ACC112 (cell line): ENCODE data around the gene A4GNT.

Experiments used
- H2AFZ ChIP-seq: fragments of 200-600 bp; sonication (generic); one replicate; pipeline ENCODE4 v1.6.0; 2017; ENCODE audit warnings: antibody characterized with exemption, low read length; ENCODE audit not compliant: unreplicated experiment
- H3K27ac ChIP-seq: fragments of 200-600 bp; sonication (generic); 2 replicates; pipeline ENCODE4 v1.5.1; 2014; ENCODE audit warnings: low read depth, mild to moderate bottlenecking, antibody characterized with exemption, low read length, moderate library complexity
- H3K27me3 ChIP-seq: fragments of 200-600 bp; sonication (generic); 2 replicates; pipeline ENCODE4 v1.6.1; 2014; ENCODE audit warnings: mild to moderate bottlenecking, antibody characterized with exemption, low read length, moderate library complexity, mixed read lengths; ENCODE audit not compliant: insufficient read depth
- H3K36me3 ChIP-seq: fragments of 200-600 bp; sonication (generic); 2 replicates; pipeline ENCODE4 v1.6.1; 2016; ENCODE audit warnings: mild to moderate bottlenecking, antibody characterized with exemption, low read length, moderate library complexity, mixed read lengths; ENCODE audit not compliant: insufficient read depth
- H3K4me1 ChIP-seq: fragments of 200-600 bp; sonication (generic); one replicate; pipeline ENCODE4 v1.6.1; 2016; ENCODE audit warnings: low read length, mixed read lengths; ENCODE audit not compliant: insufficient read depth, unreplicated experiment, control insufficient read depth
- H3K4me3 ChIP-seq: fragments of 200-600 bp; sonication (generic); 2 replicates; pipeline ENCODE4 v1.5.1; 2014; ENCODE audit warnings: mild to moderate bottlenecking, low read depth, low read length
- H3K79me2 ChIP-seq: fragments of 200-600 bp; sonication (generic); one replicate; pipeline ENCODE4 v1.6.0; 2016; ENCODE audit warnings: low read length; ENCODE audit not compliant: control insufficient read depth, unreplicated experiment, insufficient read depth

A4GNT gene

DNA sequence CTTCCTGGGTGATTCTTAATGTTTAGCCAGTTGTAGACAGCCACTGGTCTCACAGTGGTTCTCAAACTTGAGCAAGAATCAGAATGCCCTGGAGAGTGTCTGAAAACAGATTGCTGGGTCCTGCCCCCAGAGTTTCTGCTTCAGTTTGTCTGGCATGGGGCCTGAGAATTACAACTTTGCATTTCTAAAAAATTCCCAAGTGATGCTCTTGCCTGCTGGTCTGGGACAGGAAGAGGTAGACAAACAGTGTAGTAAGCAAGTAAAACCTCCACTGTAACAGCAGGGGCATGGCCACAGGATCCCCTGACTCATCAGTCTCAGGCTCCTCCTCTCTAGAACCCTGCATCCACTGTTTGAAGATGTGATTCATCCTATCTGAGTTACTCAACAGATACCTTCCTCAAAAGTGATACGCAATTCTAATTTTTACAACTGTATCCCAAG lies 53.3 kb downstream of the A4GNT start:
- Histone ChIP-seq H2AFZ (no peak overlapping the region), H3K27ac (peak overlapping the region; percentile 92), H3K4me1 (peaks cover 61% of the 10 kb centered on the region), H3K27me3 (no peaks in the 10 kb centered on the region), H3K4me3 (no peak overlapping the region), H3K79me2 (no peaks in the 10 kb centered on the region), H3K36me3 (peaks cover 17% of the 10 kb centered on the region)

DNA sequence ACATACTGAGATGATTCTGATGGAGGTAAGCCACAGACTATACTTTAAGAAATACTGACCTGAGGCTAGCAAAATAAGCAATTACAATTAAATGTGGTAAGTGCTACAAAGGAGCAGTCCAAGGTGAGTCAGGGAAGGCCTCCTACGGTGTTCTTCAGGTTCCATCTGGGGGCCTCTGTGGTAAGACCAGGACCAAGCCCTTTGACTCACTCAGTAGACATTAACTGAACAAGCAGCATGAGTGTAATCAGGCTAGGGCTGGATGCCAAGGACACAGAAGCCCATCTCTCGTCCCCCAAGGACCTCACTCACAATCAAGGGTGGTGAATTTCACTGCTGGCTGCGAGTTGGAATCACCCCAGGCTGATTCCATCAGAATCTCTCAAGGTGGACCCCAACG lies 54.1 kb downstream of the A4GNT start:
- Histone ChIP-seq H3K4me1 (peaks cover 58% of the 10 kb centered on the region), H2AFZ (no peak overlapping the region)

More for the DNA sequence above, 54.1 kb downstream of the A4GNT start:
- no peaks in the 10 kb centered on the region for H3K27me3 ChIP-seq
- no peaks in the 10 kb centered on the region for H3K79me2 ChIP-seq
- peak overlapping the region; percentile 92 for H3K27ac ChIP-seq
- H3K4me3 ChIP-seq = 0 out of 2 replicates have a peak overlapping the region, but pooled peaks have one; percentile 7
- peaks cover 17% of the 10 kb centered on the region for H3K36me3 ChIP-seq
